ENCODE measurements around the gene ZBTB1. TPM values are rescaled to one million over a fixed set of nuclear protein-coding genes. Genes with fewer than 3 reads are reported as not detected.

ZBTB1 gene
- total and polyA plus RNA-seq, 2 donors (not counting 1 experiment from before 2014, with no cell fraction given), result 52.8 to 108 TPM

- Mint-ChIP-seq H3K4me3 (no peak overlapping the region), H3K27ac (no peak overlapping the region), H3K4me1 (peaks cover 3% of the 10 kb centered on the region), H3K9me3 (ENCODE audit: insufficient read depth) (no peaks in the 10 kb centered on the region), H3K27me3 (no peaks in the 10 kb centered on the region)
- ChIA-PET POLR2A (interaction anchor here (1.4 kb wide), 1 partner anchor 135 kb away, joined by 7 read pairs; no protein-coding TSS in a partner anchor), CTCF (interaction anchor here (0.6 to 10.7 kb wide), 29 partner anchors 10 to 439 kb away, joined by 3 to 255 read pairs (median 5); partner anchors contain the start of gene ZBTB25)
- TF ChIP-seq CTCF (IDR thresholded peaks at IDR 0.05) (peak; percentile 85), EZH2 (IDR thresholded peaks at IDR 0.05; ENCODE audit: borderline replicate concordance, insufficient read depth, low read depth, low read length, poor library complexity, severe bottlenecking) (no peak)
- Histone ChIP-seq H2AFZ (ENCODE audit: insufficient read depth, low read depth, low read length, poor library complexity, severe bottlenecking) (no peak overlapping the region), H3K27me3 (replicated peaks in 1 of 4; ENCODE audit: control extremely low read depth in 1 of 4, control insufficient read depth in 3 of 4, insufficient read depth in 4 of 4, low read length in 3 of 4) (no peaks in the 10 kb centered on the region), H3K4me1 (ENCODE audit: control insufficient read depth in 2 of 2, insufficient read depth in 2 of 2, low read length in 2 of 2) (no peaks in the 10 kb centered on the region), H3K9ac (ENCODE audit: low read length) (no peak overlapping the region), H3K4me2 (replicated peaks; ENCODE audit: low read depth, low read length, poor library complexity, severe bottlenecking) (no peak overlapping the region), H3K9me3 (ENCODE audit: control extremely low read depth in 1 of 3, control insufficient read depth in 2 of 3, insufficient read depth in 1 of 3, low read length in 2 of 3) (no peaks in the 10 kb centered on the region), H3K79me2 (ENCODE audit: control insufficient read depth, insufficient read depth, low read length) (peaks cover 7% of the 10 kb centered on the region), H3K4me3 (ENCODE audit: control extremely low read depth in 1 of 5, extremely low read depth in 1 of 5, insufficient read depth in 1 of 5, low read depth in 2 of 5, low read length in 4 of 5) (no peak overlapping the region), H4K20me1 (ENCODE audit: control insufficient read depth, insufficient read depth, low read length, poor library complexity, severe bottlenecking) (no peaks in the 10 kb centered on the region), H3K36me3 (replicated peaks in 1 of 2; ENCODE audit: control extremely low read depth in 1 of 2, control insufficient read depth in 1 of 2, extremely low read depth in 1 of 2, insufficient read depth in 2 of 2, low read length in 1 of 2) (no peaks in the 10 kb centered on the region), H3K27ac (ENCODE audit: low read length in 2 of 2) (no peak overlapping the region)
- intact Hi-C loops (cut with micrococcal nuclease), result loop anchor here (1.0 kb wide), 2 partner anchors 33 to 48 kb away; no protein-coding TSS in a partner anchor
- DNase-seq (peak; percentile 63), ATAC-seq (ENCODE audit: low read depth) (no peak)
Observed at GRCh38 chr14:64478634-64479250, 25.8 kb upstream of the ZBTB1 start.

- Histone ChIP-seq H3K27ac (ENCODE audit: low read length in 2 of 2) (no peak overlapping the region), H3K4me2 (replicated peaks; ENCODE audit: low read depth, low read length, poor library complexity, severe bottlenecking) (no peak overlapping the region), H2AFZ (ENCODE audit: insufficient read depth, low read depth, low read length, poor library complexity, severe bottlenecking) (no peak overlapping the region), H4K20me1 (ENCODE audit: control insufficient read depth, insufficient read depth, low read length, poor library complexity, severe bottlenecking) (no peaks in the 10 kb centered on the region), H3K4me3 (ENCODE audit: control extremely low read depth in 1 of 5, extremely low read depth in 1 of 5, insufficient read depth in 1 of 5, low read depth in 2 of 5, low read length in 4 of 5) (no peak overlapping the region), H3K9me3 (ENCODE audit: control extremely low read depth in 1 of 3, control insufficient read depth in 2 of 3, insufficient read depth in 1 of 3, low read length in 2 of 3) (no peaks in the 10 kb centered on the region), H3K9ac (ENCODE audit: low read length) (no peak overlapping the region), H3K36me3 (replicated peaks in 1 of 2; ENCODE audit: control extremely low read depth in 1 of 2, control insufficient read depth in 1 of 2, extremely low read depth in 1 of 2, insufficient read depth in 2 of 2, low read length in 1 of 2) (peaks cover 13 to 43% of the 10 kb centered on the region in 2 experiments), H3K27me3 (replicated peaks in 1 of 4; ENCODE audit: control extremely low read depth in 1 of 4, control insufficient read depth in 3 of 4, insufficient read depth in 4 of 4, low read length in 3 of 4) (no peaks in the 10 kb centered on the region), H3K79me2 (ENCODE audit: control insufficient read depth, insufficient read depth, low read length) (peaks cover 32% of the 10 kb centered on the region), H3K4me1 (ENCODE audit: control insufficient read depth in 2 of 2, insufficient read depth in 2 of 2, low read length in 2 of 2) (no peaks in the 10 kb centered on the region)
- Mint-ChIP-seq H3K4me1 (peaks cover 6% of the 10 kb centered on the region), H3K27me3 (no peaks in the 10 kb centered on the region), H3K4me3 (no peak overlapping the region), H3K27ac (no peak overlapping the region), H3K9me3 (ENCODE audit: insufficient read depth) (no peaks in the 10 kb centered on the region)
- CTCF ChIA-PET, result interaction anchor here (1.0 to 7.8 kb wide), 5 partner anchors 9 to 60 kb away, joined by 3 to 60 read pairs (median 5); no protein-coding TSS in a partner anchor
- DNase-seq (no peak), ATAC-seq (ENCODE audit: low read depth) (no peak)
- POLR2A ChIA-PET, result no interaction called here
- TF ChIP-seq EZH2 (IDR thresholded peaks at IDR 0.05; ENCODE audit: borderline replicate concordance, insufficient read depth, low read depth, low read length, poor library complexity, severe bottlenecking), result no peak
- TF ChIP-seq CTCF (IDR thresholded peaks at IDR 0.05), result no peak
- no CpG with 5 or more reads among the region's 5 CpGs for WGBS (ENCODE audit: insufficient coverage)
- intact Hi-C loops (cut with micrococcal nuclease), result no loop called here
Observed at GRCh38 chr14:64488590-64489099, 15.9 kb upstream of the ZBTB1 start.

Data from B cell (primary cell).